ENCODE measurements around the gene ADCY10.
"Not testable (repeated sequence)": the region's sequence is repeated elsewhere in the genome, so short reads cannot be mapped to it uniquely, and the experiment has no call there.

Gene ADCY10

GRCh38 chr1:167824163-167824794 is 89.7 kb downstream of the ADCY10 start:
- DNase-seq (ENCODE audit: low read depth, low spot score) = no peak
- H3K4me3 ChIP-seq (ENCODE audit: low read length) = no peak overlapping the region

- H3K4me3 ChIP-seq (ENCODE audit: low read length) = no peak overlapping the region
- no peak for DNase-seq (ENCODE audit: low read depth, low spot score)
These were observed 91.8 kb downstream of the ADCY10 start for GRCh38 chr1:167821969-167822685.

DNA sequence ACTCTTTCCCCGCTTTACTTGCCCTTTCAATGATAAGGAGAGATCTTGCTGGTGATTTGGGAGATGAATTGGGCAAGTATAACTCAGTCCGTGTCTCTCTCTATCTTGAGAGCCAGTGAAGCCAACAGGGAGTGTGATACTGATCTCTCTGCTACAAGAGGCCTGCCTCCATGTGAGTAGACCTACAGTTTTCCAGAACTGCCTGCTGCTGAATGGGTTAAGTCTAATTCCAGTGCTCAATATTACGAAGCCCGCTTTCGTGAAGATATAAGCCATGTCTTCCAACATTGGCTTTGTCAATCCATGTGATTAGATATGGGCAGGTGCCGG is 92.6 kb downstream of the ADCY10 start:
- H3K4me3 ChIP-seq (ENCODE audit: low read length) = no peak overlapping the region
- no peak for DNase-seq (ENCODE audit: low read depth, low spot score)

- DNase-seq (ENCODE audit: low read depth, low spot score) = no peak
- H3K4me3 ChIP-seq (ENCODE audit: low read length) = no peak overlapping the region
These were observed 93.1 kb downstream of the ADCY10 start for GRCh38 chr1:167820684-167821355.

- H3K4me3 ChIP-seq (ENCODE audit: low read length) = no peak overlapping the region
- DNase-seq (ENCODE audit: low read depth, low spot score) = no peak
These were observed 93.9 kb downstream of the ADCY10 start for GRCh38 chr1:167819849-167820683.

GRCh38 chr1:167815650-167816049 is 98.3 kb downstream of the ADCY10 start:
- no peak overlapping the region for H3K4me3 ChIP-seq (ENCODE audit: low read length)
- DNase-seq (ENCODE audit: low read depth, low spot score) = no peak

- DNase-seq (ENCODE audit: low read depth, low spot score) = no peak
- H3K4me3 ChIP-seq (ENCODE audit: low read length) = no peak overlapping the region
These were observed 101.0 kb downstream of the ADCY10 start for GRCh38 chr1:167812972-167813371.

DNA sequence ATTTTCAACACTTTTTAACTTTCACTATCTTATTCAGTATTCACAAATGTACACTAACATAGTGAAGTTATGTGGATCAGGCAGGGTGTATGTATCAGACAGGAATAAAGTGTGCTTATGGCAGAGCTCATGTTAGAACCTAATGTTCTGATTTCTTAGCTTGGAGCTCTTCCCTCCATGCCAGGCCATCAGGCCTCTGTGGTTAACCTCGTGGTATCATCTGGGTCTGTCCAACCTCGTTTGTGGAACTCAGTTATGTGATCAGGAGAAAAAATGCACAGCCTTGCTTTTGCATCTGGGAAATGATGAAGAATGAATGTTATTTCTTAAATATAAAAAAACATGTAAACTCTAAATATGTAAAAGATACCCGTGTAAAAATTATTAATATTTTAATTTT is 105.2 kb downstream of the ADCY10 start:
- H3K4me3 ChIP-seq (ENCODE audit: low read length) = no peak overlapping the region
- no peak for DNase-seq (ENCODE audit: low read depth, low spot score)

- no peak for DNase-seq (ENCODE audit: low read depth, low spot score)
- H3K4me3 ChIP-seq (ENCODE audit: low read length) = no peak overlapping the region
These were observed 105.8 kb downstream of the ADCY10 start for GRCh38 chr1:167808104-167808503.

GRCh38 chr1:167806676-167807075 is 107.3 kb downstream of the ADCY10 start:
- DNase-seq (ENCODE audit: low read depth, low spot score); H3K4me3 ChIP-seq (ENCODE audit: low read length): not testable (repeated sequence)

- DNase-seq (ENCODE audit: low read depth, low spot score); H3K4me3 ChIP-seq (ENCODE audit: low read length): not testable (repeated sequence)
These were observed 107.7 kb downstream of the ADCY10 start for GRCh38 chr1:167806235-167806634.

DNA sequence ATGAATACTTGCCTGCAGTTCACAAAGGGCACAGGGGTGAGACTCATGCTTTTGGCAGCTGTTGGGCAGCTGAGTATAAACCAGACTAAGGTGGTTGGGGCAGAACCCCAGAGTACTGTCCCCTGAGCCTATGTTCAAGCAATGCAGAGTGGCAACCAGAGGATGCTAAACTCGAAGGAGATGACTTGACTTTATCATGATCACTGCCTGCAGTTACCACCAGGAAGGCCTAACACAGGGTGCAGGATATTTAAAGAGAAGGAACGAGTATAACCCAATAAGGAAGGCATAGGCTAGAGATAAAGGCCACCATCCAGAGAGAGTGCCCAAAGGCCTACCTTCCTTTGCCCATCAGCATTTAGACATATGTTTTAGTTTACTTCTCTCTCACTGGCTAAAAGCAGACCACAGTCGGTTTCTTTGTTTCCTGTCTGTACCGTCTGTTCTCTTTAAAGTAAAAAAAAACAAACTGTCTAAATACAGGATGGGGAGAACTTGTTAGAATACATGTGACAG is 108.8 kb downstream of the ADCY10 start:
- peak; percentile 88 for DNase-seq (ENCODE audit: low read depth, low spot score)
- peak overlapping the region; percentile 5 for H3K4me3 ChIP-seq (ENCODE audit: low read length)

GRCh38 chr1:167803358-167804207 is 110.4 kb downstream of the ADCY10 start:
- peak; percentile 95 for DNase-seq (ENCODE audit: low read depth, low spot score)
- H3K4me3 ChIP-seq (ENCODE audit: low read length) = no peak overlapping the region

GRCh38 chr1:167802235-167802634 is 111.7 kb downstream of the ADCY10 start:
- DNase-seq (ENCODE audit: low read depth, low spot score) = no peak
- H3K4me3 ChIP-seq (ENCODE audit: low read length) = no peak overlapping the region

DNA sequence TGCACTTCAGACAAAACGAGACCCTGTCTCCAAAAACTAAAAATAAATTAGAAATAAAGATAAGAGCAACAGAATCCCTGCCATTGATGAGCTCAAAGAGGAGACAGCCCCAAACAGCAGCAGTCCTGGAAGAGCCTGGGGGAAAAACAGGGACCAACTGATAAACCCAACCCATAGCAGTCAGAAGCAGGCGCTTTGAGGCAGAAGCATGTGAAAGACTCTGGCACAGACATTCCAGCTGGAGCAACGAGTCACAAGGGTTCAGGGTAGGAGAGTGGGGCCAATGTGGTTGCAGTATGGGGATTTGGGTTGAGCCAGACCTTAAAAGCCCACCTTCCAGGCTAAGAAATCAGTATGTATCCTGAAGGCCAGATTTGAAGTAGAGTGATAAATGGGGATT is 113.7 kb downstream of the ADCY10 start:
- H3K4me3 ChIP-seq (ENCODE audit: low read length) = no peak overlapping the region
- DNase-seq (ENCODE audit: low read depth, low spot score) = no peak

- no peak for DNase-seq (ENCODE audit: low read depth, low spot score)
- H3K4me3 ChIP-seq (ENCODE audit: low read length) = no peak overlapping the region
These were observed 114.2 kb downstream of the ADCY10 start for GRCh38 chr1:167799747-167800146.

- DNase-seq (ENCODE audit: low read depth, low spot score) = no peak
- no peak overlapping the region for H3K4me3 ChIP-seq (ENCODE audit: low read length)
These were observed 115.0 kb downstream of the ADCY10 start for GRCh38 chr1:167798952-167799351.

GRCh38 chr1:167797015-167797414 is 116.9 kb downstream of the ADCY10 start:
- DNase-seq (ENCODE audit: low read depth, low spot score) = no peak
- no peak overlapping the region for H3K4me3 ChIP-seq (ENCODE audit: low read length)
